Astrocyte (in vitro differentiated cells and primary cell): ENCODE measurements around the gene EVL. TPM values are rescaled to one million over a fixed set of nuclear protein-coding genes. Genes with fewer than 3 reads are reported as not detected.

ENCODE experiments used
- DNase-seq: peaks from one replicate; pipeline ENCODE4 v3.0.0-alpha.2; 2010; ENCODE audit warnings: low read depth
- FAIRE-seq: peaks from 2 replicates; lab custom pipeline; 2011; peaks lifted over from hg19 to GRCh38; lab: Jason Lieb, UNC
- H2AFZ ChIP-seq: 2 replicates; pipeline ENCODE4 v1.6.0; 2012; ENCODE audit warnings: low read depth, low read length, inconsistent platforms
- H3K27ac ChIP-seq: 2 replicates; pipeline ENCODE4 v1.5.1; 2011; ENCODE audit warnings: low read depth, low read length, inconsistent platforms
- H3K27me3 ChIP-seq: 2 replicates; pipeline ENCODE4 v1.6.0; 2011; ENCODE audit warnings: low read length, inconsistent platforms; ENCODE audit not compliant: insufficient read depth
- H3K36me3 ChIP-seq: 2 replicates; pipeline ENCODE4 v1.5.1; 2011; ENCODE audit warnings: low read length, inconsistent platforms; ENCODE audit not compliant: insufficient read depth
- H3K4me1 ChIP-seq: 2 replicates; pipeline ENCODE4 v1.5.1; 2011; ENCODE audit warnings: low read length, inconsistent platforms; ENCODE audit not compliant: insufficient read depth
- H3K4me2 ChIP-seq: 2 replicates; pipeline ENCODE4 v1.6.0; 2012; ENCODE audit warnings: low read length, inconsistent platforms
- H3K4me3 ChIP-seq: 2 replicates; pipeline ENCODE4 v1.5.1; 2011; ENCODE audit warnings: low read depth, mild to moderate bottlenecking, low read length, inconsistent platforms; ENCODE audit not compliant: insufficient read depth
- H3K79me2 ChIP-seq: 2 replicates; pipeline ENCODE4 v1.6.0; 2012; ENCODE audit warnings: mild to moderate bottlenecking, low read length, inconsistent platforms; ENCODE audit not compliant: insufficient read depth
- H3K9ac ChIP-seq: 2 replicates; pipeline ENCODE4 v1.6.0; 2012; ENCODE audit warnings: mild to moderate bottlenecking, low read length, inconsistent platforms
- H3K9me3 ChIP-seq: 2 replicates; pipeline ENCODE4 v1.5.1; 2012; ENCODE audit warnings: low read depth, mild to moderate bottlenecking, low read length, inconsistent platforms; ENCODE audit not compliant: insufficient read depth
- H4K20me1 ChIP-seq: 2 replicates; pipeline ENCODE4 v1.6.0; 2012; ENCODE audit warnings: low read length, inconsistent platforms; ENCODE audit not compliant: insufficient read depth
- H3K27ac Mint-ChIP-seq: one replicate; pipeline ENCODE4 v1.8.0; 2021; ENCODE audit warnings: mild to moderate bottlenecking, mixed read lengths; ENCODE audit not compliant: unreplicated experiment
- H3K27me3 Mint-ChIP-seq: one replicate; pipeline ENCODE4 v1.8.0; 2021; ENCODE audit warnings: low read depth, mixed read lengths; ENCODE audit not compliant: unreplicated experiment
- H3K36me3 Mint-ChIP-seq: one replicate; pipeline ENCODE4 v1.8.0; 2021; ENCODE audit warnings: low read depth, mixed read lengths; ENCODE audit not compliant: unreplicated experiment
- H3K4me1 Mint-ChIP-seq: one replicate; pipeline ENCODE4 v1.8.0; 2021; ENCODE audit warnings: low read depth, mixed read lengths; ENCODE audit not compliant: unreplicated experiment
- H3K4me3 Mint-ChIP-seq: one replicate; pipeline ENCODE4 v1.8.0; 2021; ENCODE audit warnings: mild to moderate bottlenecking, moderate library complexity, mixed read lengths; ENCODE audit not compliant: unreplicated experiment
- H3K9me3 Mint-ChIP-seq: one replicate; pipeline ENCODE4 v1.8.0; 2021; ENCODE audit warnings: mild to moderate bottlenecking, mixed read lengths; ENCODE audit not compliant: unreplicated experiment
- CTCF ChIP-seq: IDR thresholded peaks from 2 replicates; pipeline ENCODE4 v1.5.1; 2011; ENCODE audit warnings: low read depth, mild to moderate bottlenecking, inconsistent platforms, low read length, moderate library complexity; ENCODE audit not compliant: insufficient read depth
- EZH2 ChIP-seq: IDR thresholded peaks from 2 replicates; pipeline ENCODE4 v1.6.1; 2012; ENCODE audit warnings: mild to moderate bottlenecking, low read length, inconsistent platforms; ENCODE audit not compliant: insufficient read depth
- total RNA-seq: library from RNA; stranded (reverse); gene quantifications from 2 replicates; pipeline ENCODE4 v1.2.1, GENCODE V29; 2021

The EVL gene
- total RNA-seq, 1 donor from 2014 or later = 48.9 TPM

- DNase-seq (no peak), FAIRE-seq (no peak)
- TF ChIP-seq CTCF = no peak
- TF ChIP-seq EZH2 = no peak
- H3K4me2 ChIP-seq = no peak overlapping the region
- no peaks in the 10 kb centered on the region for H3K27me3 ChIP-seq
- Mint-ChIP-seq H3K9me3 (no peaks in the 10 kb centered on the region), H3K4me1 (peaks cover 8% of the 10 kb centered on the region), H3K4me3 (no peak overlapping the region), H3K36me3 (peaks cover 11% of the 10 kb centered on the region), H3K27ac (no peak overlapping the region), H3K27me3 (no peaks in the 10 kb centered on the region)
- H3K4me1 ChIP-seq = peaks cover 3% of the 10 kb centered on the region
- H3K4me3 ChIP-seq = no peak overlapping the region
- H3K9me3 ChIP-seq = no peaks in the 10 kb centered on the region
- peaks cover 24% of the 10 kb centered on the region for H3K79me2 ChIP-seq
- no peak overlapping the region for H3K9ac ChIP-seq
- no peak overlapping the region for H2AFZ ChIP-seq
- no peak overlapping the region for H3K27ac ChIP-seq
- H3K36me3 ChIP-seq = peaks cover 16% of the 10 kb centered on the region
- H4K20me1 ChIP-seq = peaks cover 47% of the 10 kb centered on the region
These were observed 19.4 kb downstream of the EVL start for GRCh38 chr14:100084591-100084990.

GRCh38 chr14:100085462-100085861 is 20.2 kb downstream of the EVL start:
- no peak overlapping the region for H3K9ac ChIP-seq
- H3K4me1 ChIP-seq = no peaks in the 10 kb centered on the region
- peaks cover 16% of the 10 kb centered on the region for H3K36me3 ChIP-seq
- no peaks in the 10 kb centered on the region for H3K27me3 ChIP-seq
- no peak overlapping the region for H3K27ac ChIP-seq
- Mint-ChIP-seq H3K36me3 (peaks cover 11% of the 10 kb centered on the region), H3K9me3 (no peaks in the 10 kb centered on the region), H3K27ac (no peak overlapping the region), H3K27me3 (no peaks in the 10 kb centered on the region), H3K4me1 (peaks cover under 1% of the 10 kb centered on the region), H3K4me3 (no peak overlapping the region)
- peaks cover 22% of the 10 kb centered on the region for H3K79me2 ChIP-seq
- TF ChIP-seq EZH2 = no peak
- TF ChIP-seq CTCF = no peak
- H2AFZ ChIP-seq = no peak overlapping the region
- FAIRE-seq (no peak), DNase-seq (no peak)
- H3K4me3 ChIP-seq = no peak overlapping the region
- no peak overlapping the region for H3K4me2 ChIP-seq
- H3K9me3 ChIP-seq = no peaks in the 10 kb centered on the region
- H4K20me1 ChIP-seq = peaks cover 38% of the 10 kb centered on the region

GRCh38 chr14:100086361-100086760 is 21.1 kb downstream of the EVL start:
- Histone ChIP-seq H2AFZ (no peak overlapping the region), H4K20me1 (peaks cover 39% of the 10 kb centered on the region), H3K27ac (no peak overlapping the region), H3K4me1 (no peaks in the 10 kb centered on the region), H3K79me2 (peaks cover 21% of the 10 kb centered on the region), H3K4me3 (no peak overlapping the region), H3K9me3 (no peaks in the 10 kb centered on the region), H3K9ac (no peak overlapping the region), H3K27me3 (no peaks in the 10 kb centered on the region), H3K36me3 (peaks cover 16% of the 10 kb centered on the region), H3K4me2 (no peak overlapping the region)
- TF ChIP-seq CTCF (no peak), EZH2 (no peak)
- no peak for FAIRE-seq
- H3K4me3 Mint-ChIP-seq = no peak overlapping the region
- H3K36me3 Mint-ChIP-seq = peaks cover 13% of the 10 kb centered on the region
- no peaks in the 10 kb centered on the region for H3K4me1 Mint-ChIP-seq
- H3K9me3 Mint-ChIP-seq = no peaks in the 10 kb centered on the region
- DNase-seq = no peak
- no peak overlapping the region for H3K27ac Mint-ChIP-seq
- H3K27me3 Mint-ChIP-seq = no peaks in the 10 kb centered on the region
